IMR-90 (cell line): ENCODE results near the gene LHPP. TPM values are rescaled to one million over a fixed set of nuclear protein-coding genes. Genes with fewer than 3 reads are reported as not detected.

Experiments used
- ATAC-seq: fragments of 200-7000 bp; cut with Tn5 transposase; 2 replicates; pipeline ENCODE4 v1.9.1; 2020; ENCODE audit warnings: low read depth, mild to moderate bottlenecking, moderate library complexity
- BruUV-seq: library from RNA; stranded (reverse); fragments of 400-500 nt; replicated peaks from 2 replicates; lab custom pipeline; 2021; lab: Mats Ljungman, UMichigan
- CTCF ChIA-PET: fragments of 300-600 bp; formaldehyde crosslinking; extraction: SDS; loops from one replicate; lab custom pipeline; 2021; ENCODE audit warnings: antibody characterized with exemption; lab: Yijun Ruan, JAX
- POLR2A ChIA-PET: fragments of 300-600 bp; sonication (Branson Sonifier 250); formaldehyde crosslinking; loops from one replicate; lab custom pipeline; 2022; ENCODE audit warnings: antibody characterized with exemption; ENCODE audit not compliant: unreplicated experiment; lab: Charles Lee
- DNase-seq: peaks from one replicate; pipeline ENCODE4 v3.0.0; 2013
- H2AFZ ChIP-seq: replicated peaks from 2 replicates; pipeline ENCODE3; 2013; ENCODE audit warnings: low read length, mild to moderate bottlenecking; ENCODE audit not compliant: poor library complexity
- H2AK5ac ChIP-seq: 2 replicates; pipeline ENCODE4 v1.6.1; 2013; ENCODE audit warnings: low read depth, low read length, inconsistent platforms
- H2AK9ac ChIP-seq: replicated peaks from 2 replicates; pipeline ENCODE3; 2013; ENCODE audit warnings: mild to moderate bottlenecking, low read depth, low read length, moderate library complexity; ENCODE audit not compliant: poor library complexity
- H2BK120ac ChIP-seq: 2 replicates; pipeline ENCODE4 v1.6.1; 2013; ENCODE audit warnings: low read depth, low read length, inconsistent platforms
- H2BK15ac ChIP-seq: 3 replicates; pipeline ENCODE4 v1.6.1; 2013; ENCODE audit warnings: low read depth, low read length, inconsistent platforms
- H2BK20ac ChIP-seq: 2 replicates; pipeline ENCODE4 v1.6.1; 2013; ENCODE audit warnings: low read depth, mild to moderate bottlenecking, inconsistent platforms, low read length, moderate library complexity
- H2BK5ac ChIP-seq: 2 replicates; pipeline ENCODE4 v1.6.1; 2013; ENCODE audit warnings: mild to moderate bottlenecking, low read depth, low read length, inconsistent platforms; ENCODE audit not compliant: poor library complexity, severe bottlenecking
- H3K14ac ChIP-seq: replicated peaks from 2 replicates; pipeline ENCODE4 v1.6.1; 2013; ENCODE audit warnings: low read depth, low read length, inconsistent platforms
- H3K18ac ChIP-seq: 2 replicates; pipeline ENCODE4 v1.6.1; 2013; ENCODE audit warnings: low read depth, low read length, control low read depth
- H3K23ac ChIP-seq: 2 replicates; pipeline ENCODE4 v1.6.1; 2013; ENCODE audit warnings: low read depth, low read length, inconsistent platforms
- H3K27ac ChIP-seq: 2 replicates; pipeline ENCODE4 v1.5.1; 2013; ENCODE audit warnings: mild to moderate bottlenecking, control low read depth, low read length; ENCODE audit not compliant: insufficient read depth
- H3K27me3 ChIP-seq: 2 replicates; pipeline ENCODE4 v1.6.1; 2013; ENCODE audit warnings: low read length; ENCODE audit not compliant: control insufficient read depth, insufficient read depth
- H3K36me3 ChIP-seq: 2 replicates; pipeline ENCODE4 v1.6.1; 2013; ENCODE audit warnings: low read length, mixed read lengths; ENCODE audit not compliant: control insufficient read depth, insufficient read depth
- H3K4ac ChIP-seq: 2 replicates; pipeline ENCODE4 v1.6.1; 2013; ENCODE audit warnings: low read depth, low read length, inconsistent platforms
- H3K4me1 ChIP-seq: 2 replicates; pipeline ENCODE4 v1.6.1; 2013; ENCODE audit warnings: low read length, mixed read lengths; ENCODE audit not compliant: control insufficient read depth, insufficient read depth
- H3K4me2 ChIP-seq: 2 replicates; pipeline ENCODE4 v1.6.1; 2013; ENCODE audit warnings: low read depth, mild to moderate bottlenecking, control low read depth, low read length, moderate library complexity
- H3K4me3 ChIP-seq: 2 replicates; pipeline ENCODE4 v1.5.1; 2013; ENCODE audit warnings: low read depth, mild to moderate bottlenecking, control low read depth, low read length, moderate library complexity; ENCODE audit not compliant: insufficient read depth
- H3K56ac ChIP-seq: 2 replicates; pipeline ENCODE4 v1.6.1; 2013; ENCODE audit warnings: low read length, inconsistent platforms; ENCODE audit not compliant: insufficient read depth; ENCODE audit errors: extremely low read depth
- H3K79me1 ChIP-seq, 2 experiments: 2 replicates each; pipeline ENCODE4 v1.6.1; 2013; ENCODE audit warnings: low read length in 2 of 2, inconsistent platforms in 1 of 2, low read depth in 1 of 2
- H3K9ac ChIP-seq: 2 replicates; pipeline ENCODE4 v1.6.1; 2013; ENCODE audit warnings: low read depth, low read length, control low read depth
- H3K9me1 ChIP-seq: 2 replicates; pipeline ENCODE4 v1.6.1; 2013; ENCODE audit warnings: low read length, inconsistent platforms; ENCODE audit not compliant: insufficient read depth
- H3K9me3 ChIP-seq: 2 replicates; pipeline ENCODE4 v1.6.1; 2013; ENCODE audit warnings: low read length; ENCODE audit not compliant: control insufficient read depth, insufficient read depth
- H4K20me1 ChIP-seq: 2 replicates; pipeline ENCODE4 v1.6.1; 2013; ENCODE audit warnings: low read length, inconsistent platforms; ENCODE audit not compliant: insufficient read depth
- H4K5ac ChIP-seq: 2 replicates; pipeline ENCODE4 v1.6.1; 2013; ENCODE audit warnings: mild to moderate bottlenecking, low read depth, low read length, control low read depth
- H4K8ac ChIP-seq, 2 experiments: 2 replicates each; pipeline ENCODE4 v1.6.1; 2013; ENCODE audit warnings: low read depth in 2 of 2, low read length in 2 of 2, control low read depth in 1 of 2, inconsistent platforms in 1 of 2
- H4K91ac ChIP-seq: 2 replicates; pipeline ENCODE4 v1.6.1; 2013; ENCODE audit warnings: low read depth, low read length, inconsistent platforms; ENCODE audit not compliant: insufficient read depth
- MAFK ChIP-seq: IDR thresholded peaks from 2 replicates; pipeline ENCODE4 v1.6.1; 2012; ENCODE audit warnings: low read depth, low read length, improper control_type of control experiment
- SMC3 ChIP-seq: fragments of 150-350 bp; IDR thresholded peaks from 2 replicates; pipeline ENCODE4 v1.6.1; 2016; ENCODE audit warnings: low read depth, mild to moderate bottlenecking, antibody characterized with exemption, low read length, moderate library complexity
- WGBS, 2 experiments: methylation state at CpG; one replicate each; pipeline versions ENCODE4 v1.1.5 to v1.1.7; 2013; ENCODE audit warnings: missing lambda C conversion rate in 2 of 2; ENCODE audit not compliant: insufficient read length in 1 of 2; ENCODE audit errors: extremely low coverage in 2 of 2; 5-methylcytosine and 5-hydroxymethylcytosine counted together
- dilution Hi-C: fragments of 300-500 bp; cut with HindIII; formaldehyde crosslinking; loops from one replicate; pipeline ENCODE4 v1.14.3; 2018; ENCODE audit warnings: low sequenced_read_pairs; ENCODE audit not compliant: unreplicated experiment
- in situ Hi-C: fragments of 300-500 bp; cut with MboI; formaldehyde crosslinking; loops from 3 replicates; pipeline ENCODE4 v1.14.3; 2019; ENCODE audit warnings: low sequenced_read_pairs, inconsistent platforms, mixed read lengths
- intact Hi-C: fragments of 100-400 bp; cut with micrococcal nuclease; formaldehyde crosslinking; loops from 2 replicates; pipeline ENCODE4 v1.10.0; 2022
- polyA plus RNA-seq, 3 experiments: library from polyadenylated mRNA; depleted of rRNA; stranded (reverse); fragments of >200 nt; gene quantifications; 2 replicates each; pipeline ENCODE4 v1.2.3, GENCODE V29; 2012; ENCODE audit warnings: low replicate concordance in 1 of 3
- total RNA-seq: library from RNA; depleted of rRNA; stranded (reverse); fragments of >200 nt; gene quantifications from 2 replicates; pipeline ENCODE4 v1.2.3, GENCODE V29; 2012

Gene LHPP
- total and polyA plus RNA-seq, 2 of the 4 experiments (the other 2 are of a cell fraction) = 2.7 to 8.3 TPM

GRCh38 chr10:124596962-124597845, 135.6 kb downstream of the LHPP start (continued):
- TF ChIP-seq SMC3 = no peak
- no peak for TF ChIP-seq MAFK

GRCh38 chr10:124597846-124598165, 136.2 kb downstream of the LHPP start:
- Histone ChIP-seq H3K27me3 (peaks cover 4% of the 10 kb centered on the region; the same call in 1 of the 2 replicates), H3K9me3 (no peaks in the 10 kb centered on the region), H2AK5ac (no peak overlapping the region), H2AK9ac (no peak overlapping the region), H4K5ac (no peak overlapping the region), H2BK120ac (no peak overlapping the region), H3K79me1 (no peaks in the 10 kb centered on the region), H3K18ac (no peak overlapping the region), H3K27ac (no peak overlapping the region), H4K20me1 (no peaks in the 10 kb centered on the region), H3K4me3 (no peak overlapping the region), H4K91ac (no peak overlapping the region), H3K9me1 (no peaks in the 10 kb centered on the region), H2BK15ac (no peak overlapping the region), H4K8ac (no peak overlapping the region), H3K23ac (no peak overlapping the region), H3K36me3 (no peaks in the 10 kb centered on the region), H2BK20ac (no peak overlapping the region), H2BK5ac (no peak overlapping the region), H3K14ac (no peak overlapping the region), H3K4me1 (no peaks in the 10 kb centered on the region), H3K9ac (no peak overlapping the region), H3K56ac (no peak overlapping the region), H2AFZ (no peak overlapping the region), H3K4me2 (no peak overlapping the region), H3K4ac (no peak overlapping the region)
- DNase-seq = no peak
- ChIA-PET CTCF (no interaction called here), POLR2A (no interaction called here)
- no TSS peak for BruUV-seq
- 77% methylated on average over 3 of the region's 10 CpGs; no CpG with 5 or more reads in 1 of the 2 experiments for whole genome bisulfite sequencing, 2 experiments
- in situ Hi-C loops (no loop called here), intact Hi-C loops (no loop called here), dilution Hi-C loops (no loop called here)
- no peak for TF ChIP-seq SMC3
- no peak for ATAC-seq
